Adrenal gland (tissue), 5 donors: ENCODE results near the gene BOC.

ENCODE experiments used
- CTCF ChIP-seq, 6 experiments: fragments of 450-650 bp in 4 of 6; fragments of 200-600 bp in 2 of 6; sonication (generic) in 1 of 6; IDR thresholded peaks; 1 replicate in 5 of 6; 2 replicates in 1 of 6; pipeline versions ENCODE4 v1.5.1 to v1.8.0; 2016 to 2021; ENCODE audit warnings: antibody characterized with exemption in 6 of 6, mild to moderate bottlenecking in 2 of 6, moderate library complexity in 1 of 6
- POLR2A ChIP-seq, 2 donors: fragments of 450-650 bp; IDR thresholded peaks; one replicate each; pipeline ENCODE4 v1.6.1; 2017; ENCODE audit warnings: antibody characterized with exemption in 2 of 2, mild to moderate bottlenecking in 2 of 2, moderate library complexity in 1 of 2
- donor health status: DM: no; HTN: no; CAD: no.

DNA sequence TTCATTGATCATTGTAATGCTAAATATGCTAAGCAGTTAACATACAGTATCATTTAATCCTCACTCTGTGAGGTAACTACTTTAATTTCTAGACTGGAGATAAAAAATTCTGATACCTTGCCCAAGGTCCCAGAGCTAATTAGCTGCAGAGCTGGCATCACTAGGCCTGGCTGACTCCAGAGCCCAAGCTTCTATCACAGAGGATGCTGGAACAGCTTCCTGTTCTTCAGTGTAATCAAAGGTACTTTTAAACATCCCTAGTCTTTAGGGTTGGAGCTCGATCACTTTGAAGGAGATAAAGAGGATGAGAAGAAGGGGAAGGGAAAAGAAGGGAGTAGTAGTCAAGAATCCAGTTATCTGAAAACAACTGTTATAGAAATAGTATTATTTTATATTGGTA is 37.1 kb upstream of the BOC start:
- TF ChIP-seq CTCF (IDR thresholded peaks at IDR 0.05) (no peak), POLR2A (IDR thresholded peaks at IDR 0.05) (no peak)
